HG02623 (cell line): ENCODE data around the gene GMEB2.
"Not testable (repeated sequence)": the region's sequence is repeated elsewhere in the genome, so short reads cannot be mapped to it uniquely, and the experiment has no call there.

Experiments
- ATAC-seq: cut with Tn5 transposase; IDR thresholded peaks from one replicate; pipeline ENCODE4 v1.9.1; 2021; ENCODE audit warnings: moderate library complexity; ENCODE audit not compliant: unreplicated experiment

The GMEB2 gene

DNA sequence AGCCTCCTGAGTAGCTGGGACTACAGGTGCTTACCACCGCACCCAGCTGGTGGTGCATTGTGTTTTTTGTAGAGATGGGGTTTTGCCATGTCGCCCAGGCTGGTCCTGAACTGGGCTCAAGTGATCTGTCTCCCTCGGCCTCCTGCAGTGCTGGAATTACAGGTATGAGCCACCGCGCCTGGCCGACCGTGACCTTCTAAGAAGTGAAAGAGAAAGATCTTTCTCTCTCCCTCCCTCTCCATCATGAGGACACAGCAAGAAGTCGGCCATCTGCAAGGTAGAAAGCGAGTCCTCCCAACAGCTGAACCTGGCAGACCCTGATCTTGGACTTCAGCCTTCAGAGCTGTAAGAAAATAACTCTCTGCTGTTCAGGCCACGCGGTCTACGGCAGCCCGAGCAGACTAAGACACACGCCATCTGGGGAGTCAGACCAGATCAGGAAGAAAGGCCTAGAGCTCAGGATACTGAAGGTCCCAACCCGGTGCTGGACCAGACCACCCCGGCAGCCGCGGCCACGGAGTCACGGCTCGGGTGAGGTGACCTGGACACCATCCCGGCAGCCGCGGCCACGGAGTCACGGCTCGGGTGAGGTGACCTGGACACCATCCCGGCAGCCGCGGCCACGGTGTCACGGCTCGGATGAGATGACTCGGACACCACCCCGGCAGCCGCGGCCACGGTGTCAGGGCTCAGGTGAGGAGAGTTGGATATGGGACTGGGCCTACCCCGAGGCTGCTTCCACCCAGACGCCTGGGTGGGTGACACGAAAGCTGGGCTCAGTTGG is 9.6 kb downstream of the GMEB2 start:
- ATAC-seq: no peak

DNA sequence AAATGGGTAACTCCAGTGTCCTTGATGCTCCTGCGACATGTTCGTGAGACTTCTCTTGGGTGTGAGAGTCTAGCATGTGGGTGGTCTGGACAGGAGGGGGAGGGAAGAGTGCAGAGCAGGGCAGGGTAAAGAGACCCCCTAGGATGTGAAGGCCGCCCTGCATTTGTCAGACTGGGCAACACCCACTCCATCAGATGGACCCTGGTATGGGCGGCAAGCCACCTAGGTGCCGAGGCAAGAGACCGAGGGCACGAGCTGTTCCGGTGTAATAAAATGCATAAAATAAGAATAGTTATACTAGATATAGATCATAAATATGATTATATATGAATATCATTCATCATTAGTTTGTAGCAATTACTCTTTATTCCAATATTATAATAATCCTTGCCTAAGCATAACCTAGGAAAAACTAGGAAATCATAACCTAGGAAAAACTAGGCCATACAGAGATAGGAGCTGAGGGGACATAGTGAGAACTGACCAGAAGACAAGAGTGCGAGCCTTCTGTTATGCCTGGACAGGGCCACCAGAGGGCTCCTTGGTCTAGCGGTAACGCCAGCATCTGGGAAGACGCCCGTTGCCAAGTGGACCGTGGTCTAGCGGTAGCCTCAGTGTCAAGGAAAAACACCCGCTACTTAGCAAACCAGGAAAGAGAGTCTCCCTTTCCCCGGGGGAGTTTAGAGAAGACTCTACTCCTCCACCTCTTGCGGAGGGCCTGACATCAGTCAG is 12.9 kb downstream of the GMEB2 start:
- ATAC-seq: not testable (repeated sequence)

GRCh38 chr20:63612276-63612931 is 14.5 kb downstream of the GMEB2 start:
- no peak for ATAC-seq

GRCh38 chr20:63611646-63612045 is 15.3 kb downstream of the GMEB2 start:
- ATAC-seq: no peak

DNA sequence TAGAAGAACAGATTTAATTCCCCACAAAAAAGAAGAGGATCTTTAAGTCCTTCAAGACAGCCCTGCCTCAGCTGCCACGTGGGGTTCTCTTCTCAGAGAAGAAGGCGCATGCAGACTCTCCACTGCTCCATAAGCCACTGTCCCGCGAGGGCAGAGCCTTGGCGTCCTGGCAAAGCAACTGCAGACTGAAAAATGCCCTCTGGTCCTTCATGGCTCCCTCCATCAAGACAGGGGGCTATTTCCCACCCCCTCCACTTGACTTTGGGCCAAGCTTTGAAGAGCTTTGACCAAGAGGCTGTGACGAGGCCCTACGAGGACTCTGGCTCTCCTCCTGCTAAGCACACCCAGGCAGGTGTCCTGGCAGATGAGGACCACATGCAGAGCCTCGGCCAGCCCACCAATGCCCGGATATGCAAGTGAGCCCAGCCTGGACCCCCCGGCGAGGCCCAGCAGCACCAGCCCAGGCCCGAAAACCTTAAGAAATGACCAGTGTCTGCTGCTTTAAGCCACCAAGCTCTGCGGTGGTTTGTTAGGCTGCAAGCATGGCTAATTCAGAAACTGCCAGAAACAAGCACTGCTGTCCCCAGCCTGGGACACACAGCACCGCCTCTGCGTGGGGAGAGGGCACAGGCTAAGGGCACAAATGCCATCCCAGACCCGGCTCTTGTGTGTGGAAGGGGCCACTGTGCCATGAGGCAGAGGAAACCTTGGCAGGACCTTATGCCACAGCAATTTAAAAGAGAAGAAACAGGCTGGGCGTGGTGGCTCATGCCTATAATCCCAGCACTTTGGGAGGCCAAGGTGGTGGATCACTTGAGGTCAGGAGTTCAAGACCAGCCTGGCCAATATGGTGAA is 16.1 kb downstream of the GMEB2 start:
- ATAC-seq: no peak

DNA sequence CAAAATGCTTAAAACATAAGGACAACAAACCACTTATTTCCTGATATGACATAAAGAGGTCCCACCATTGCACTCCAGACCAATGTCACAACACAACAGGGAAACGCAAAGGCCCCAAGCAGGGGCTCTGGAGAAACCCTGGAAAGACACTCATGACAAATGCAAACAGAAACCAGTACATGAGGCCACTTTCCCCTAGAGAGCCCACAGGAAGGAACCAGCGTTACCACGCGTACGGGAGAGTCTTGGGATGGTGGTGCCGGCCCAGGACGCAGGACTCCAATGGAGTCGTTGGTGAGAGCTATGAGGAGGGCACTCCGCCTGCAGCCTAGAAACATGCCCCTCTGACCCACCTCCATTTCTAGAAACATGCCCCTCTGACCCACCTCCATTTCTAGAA is 20.2 kb downstream of the GMEB2 start:
- no peak for ATAC-seq

- ATAC-seq: no peak
Measured at GRCh38 chr20:63602321-63602720, 24.6 kb downstream of the GMEB2 start.

DNA sequence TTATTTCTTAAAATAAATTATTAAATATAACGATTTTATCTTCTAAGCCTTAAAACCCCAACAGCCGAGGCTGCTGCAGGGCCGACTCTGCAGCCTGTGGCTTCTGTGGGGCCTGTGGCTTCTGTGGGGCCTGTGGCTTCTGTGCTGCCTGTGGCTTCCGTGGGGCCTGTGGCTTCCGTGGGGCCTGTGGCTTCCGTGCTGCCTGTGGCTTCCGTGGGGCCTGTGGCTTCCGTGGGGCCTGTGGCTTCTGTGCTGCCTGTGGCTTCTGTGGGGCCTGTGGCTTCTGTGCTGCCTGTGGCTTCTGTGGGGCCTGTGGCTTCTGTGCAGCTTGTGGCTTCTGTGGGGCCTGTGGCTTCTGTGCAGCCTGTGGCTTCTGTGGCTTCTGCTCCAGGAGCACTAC is 25.2 kb downstream of the GMEB2 start:
- not testable (repeated sequence) for ATAC-seq

DNA sequence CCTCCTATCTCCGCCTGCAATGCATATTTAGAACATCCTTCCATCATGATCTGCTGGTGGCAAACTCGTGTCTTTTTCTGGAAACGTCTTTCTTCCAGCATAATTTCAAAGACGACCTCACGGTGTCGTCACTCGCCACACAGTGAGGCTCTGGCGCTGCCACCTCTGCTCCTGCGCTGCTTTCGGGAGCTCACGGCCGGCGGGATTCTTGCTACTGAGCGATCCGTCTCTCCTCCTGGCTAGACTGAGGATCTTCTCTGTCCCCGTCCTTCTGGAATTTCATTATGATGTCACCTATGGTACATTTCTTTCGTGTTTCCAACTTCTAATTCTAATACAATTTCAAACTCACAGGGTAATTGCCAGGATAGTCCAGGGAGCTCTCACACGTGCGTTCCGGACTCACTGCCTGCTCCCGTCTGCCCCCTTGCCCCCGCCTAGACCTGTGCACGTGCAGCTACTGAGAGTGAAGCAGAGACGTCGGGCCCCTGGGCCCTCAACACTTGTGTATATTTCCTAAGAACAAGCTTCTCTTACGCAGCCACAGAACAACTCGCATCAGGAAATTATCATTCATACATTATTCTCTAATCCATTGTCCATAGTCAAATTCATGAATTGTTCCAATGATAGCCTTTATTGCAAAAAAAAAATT is 27.4 kb downstream of the GMEB2 start:
- no peak for ATAC-seq

GRCh38 chr20:63598479-63599395 is 28.2 kb downstream of the GMEB2 start:
- no peak for ATAC-seq

- ATAC-seq: no peak
Measured at GRCh38 chr20:63597651-63598478, 29.0 kb downstream of the GMEB2 start.

GRCh38 chr20:63596423-63596822 is 30.5 kb downstream of the GMEB2 start:
- ATAC-seq: no peak

- ATAC-seq: no peak
Measured at GRCh38 chr20:63595416-63596127, 31.3 kb downstream of the GMEB2 start.

DNA sequence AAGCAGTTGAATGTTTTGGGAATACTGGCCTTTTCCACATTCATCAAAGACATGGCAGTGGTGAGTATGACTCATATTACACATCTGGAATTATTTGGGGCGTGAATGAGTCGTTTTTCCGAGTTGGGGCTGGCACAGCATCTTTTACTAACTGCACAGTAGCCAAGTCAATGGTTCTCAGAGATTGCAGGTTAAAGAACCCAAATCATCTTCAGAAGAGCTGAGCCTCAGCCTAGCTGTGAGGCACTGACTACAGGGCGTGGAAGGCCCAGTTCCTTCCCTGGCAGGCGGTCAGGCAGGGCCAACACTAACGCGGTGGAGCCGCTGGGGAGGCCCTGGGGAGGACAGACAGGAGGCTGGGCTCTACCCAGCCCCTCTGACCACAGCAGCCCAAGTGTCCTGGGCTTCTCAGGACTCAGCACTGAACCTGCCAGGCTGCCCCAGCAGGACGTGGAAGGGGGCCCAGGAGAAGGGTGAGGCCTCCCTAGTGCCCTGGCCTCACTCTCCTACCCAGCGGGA is 32.8 kb downstream of the GMEB2 start:
- ATAC-seq: no peak

- ATAC-seq: no peak
Measured at GRCh38 chr20:63592661-63593060, 34.2 kb downstream of the GMEB2 start.

GRCh38 chr20:63591786-63592355 is 35.0 kb downstream of the GMEB2 start:
- ATAC-seq: no peak

GRCh38 chr20:63591147-63591533 is 35.8 kb downstream of the GMEB2 start:
- no peak for ATAC-seq
